ENCODE data around the gene KRTAP12-1. TPM values are rescaled to one million over a fixed set of nuclear protein-coding genes. Genes with fewer than 3 reads are reported as not detected.
A peak's percentile ranks its signal among the peaks of the same experiment; 100 is the strongest.

KRTAP12-1 gene
- total and polyA plus RNA-seq, 5 donors from 2014 or later = not detected

GRCh38 chr21:44726826-44727225 is 44.9 kb upstream of the KRTAP12-1 start:
- no peaks in the 10 kb centered on the region for H3K36me3 ChIP-seq (ENCODE audit: control insufficient read depth, insufficient read depth, low read length)
- H3K4me1 ChIP-seq (ENCODE audit: control insufficient read depth, insufficient read depth, low read length, poor library complexity, severe bottlenecking) = peaks cover 13% of the 10 kb centered on the region
- ATAC-seq (ENCODE audit: low read depth in 2 of 2) = no peak
- H3K9me3 ChIP-seq (ENCODE audit: control insufficient read depth in 2 of 2, low read length in 2 of 2) = no peaks in the 10 kb centered on the region
- no peak overlapping the region for H3K4me3 Mint-ChIP-seq
- peaks cover 0 to 2% (median 0%) of the 10 kb centered on the region in 7 donors for H3K9me3 Mint-ChIP-seq
- no peak overlapping the region for H3K27ac Mint-ChIP-seq
- peaks cover 0 to 13% (median 7%) of the 10 kb centered on the region in 4 donors for H3K4me1 Mint-ChIP-seq
- peaks cover 4% of the 10 kb centered on the region for H3K27me3 ChIP-seq (ENCODE audit: control insufficient read depth, insufficient read depth, low read length)
- no peaks in the 10 kb centered on the region for H3K36me3 Mint-ChIP-seq
- no peak overlapping the region for H3K4me3 ChIP-seq (ENCODE audit: low read depth, low read length)
- no peak overlapping the region for H3K27ac ChIP-seq (ENCODE audit: insufficient read depth, low read length, poor library complexity, severe bottlenecking)
- peaks cover 43% of the 10 kb centered on the region for H3K27me3 Mint-ChIP-seq
- DNase-seq = no peak

- Histone ChIP-seq H3K9me3 (ENCODE audit: control insufficient read depth in 2 of 2, low read length in 2 of 2) (no peaks in the 10 kb centered on the region), H3K4me3 (ENCODE audit: low read depth, low read length) (no peak overlapping the region), H3K27ac (ENCODE audit: insufficient read depth, low read length, poor library complexity, severe bottlenecking) (no peak overlapping the region), H3K4me1 (ENCODE audit: control insufficient read depth, insufficient read depth, low read length, poor library complexity, severe bottlenecking) (peaks cover 13% of the 10 kb centered on the region), H3K36me3 (ENCODE audit: control insufficient read depth, insufficient read depth, low read length) (no peaks in the 10 kb centered on the region), H3K27me3 (ENCODE audit: control insufficient read depth, insufficient read depth, low read length) (peaks cover 12% of the 10 kb centered on the region)
- H3K4me3 Mint-ChIP-seq = no peak overlapping the region
- no peak overlapping the region for H3K27ac Mint-ChIP-seq
- H3K36me3 Mint-ChIP-seq = no peaks in the 10 kb centered on the region
- peaks cover 0 to 13% (median 7%) of the 10 kb centered on the region in 4 donors for H3K4me1 Mint-ChIP-seq
- ATAC-seq (ENCODE audit: low read depth in 2 of 2) (no peak), DNase-seq (no peak)
- peaks cover 55% of the 10 kb centered on the region for H3K27me3 Mint-ChIP-seq
- peaks cover 0 to 2% (median 0%) of the 10 kb centered on the region in 7 donors for H3K9me3 Mint-ChIP-seq
Measured at GRCh38 chr21:44724926-44725325, 43.0 kb upstream of the KRTAP12-1 start.

GRCh38 chr21:44724196-44724595 is 42.2 kb upstream of the KRTAP12-1 start:
- no peak overlapping the region for H3K27ac Mint-ChIP-seq
- peak overlapping the region in 1 of 4 donors; percentile 48 for H3K4me3 Mint-ChIP-seq

DNA sequence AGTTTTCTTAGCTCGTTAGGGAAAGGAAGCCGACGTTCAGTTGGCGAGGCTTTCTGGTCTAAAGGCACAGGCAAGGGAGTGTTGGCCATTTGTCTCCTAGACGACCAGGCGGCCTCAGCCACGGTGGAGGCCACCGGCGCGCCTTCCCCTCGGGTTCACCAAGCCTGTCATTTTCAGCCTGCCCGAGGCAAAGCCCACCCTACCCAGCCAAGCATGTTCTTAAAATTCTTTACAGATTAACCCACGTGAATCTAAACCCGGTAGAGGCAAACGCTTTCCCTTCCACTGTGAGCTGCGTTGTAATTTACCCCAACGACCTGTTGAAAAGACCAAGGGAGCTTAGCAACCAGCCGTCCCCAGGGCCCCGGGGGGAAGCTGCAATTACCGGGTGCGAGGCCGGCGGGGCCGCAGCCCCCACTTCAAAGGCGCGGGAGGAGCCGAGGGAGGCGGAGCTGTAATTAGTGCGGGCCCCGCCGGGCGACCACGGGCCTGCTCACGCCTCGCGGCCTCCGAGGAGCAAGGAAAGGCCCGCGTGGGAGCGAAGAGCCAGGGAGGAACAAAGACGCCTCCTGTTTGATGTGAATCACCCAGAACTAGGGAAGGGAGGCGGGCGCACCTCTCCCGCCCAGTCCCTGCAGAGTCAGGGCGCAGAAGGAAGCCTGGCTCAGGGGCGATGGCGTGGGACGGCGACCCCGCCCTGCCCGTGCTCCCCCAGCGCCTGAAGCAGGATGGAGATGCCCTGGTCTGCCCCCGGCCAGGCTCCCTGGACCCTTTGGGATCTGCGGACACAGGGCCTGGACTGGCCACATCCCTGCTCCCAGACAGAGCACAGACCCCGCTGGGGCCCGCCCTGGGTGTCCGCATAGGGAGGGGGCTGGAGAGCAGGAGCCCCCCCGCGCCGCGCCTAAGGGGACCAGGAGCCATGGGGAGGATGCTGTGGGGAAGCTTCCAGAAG is 41.5 kb upstream of the KRTAP12-1 start:
- no peaks in the 10 kb centered on the region for H3K36me3 ChIP-seq (ENCODE audit: control insufficient read depth, insufficient read depth, low read length)
- peak overlapping the region in 3 of 4 donors; percentile 2 to 76 (median 70) for H3K4me3 Mint-ChIP-seq
- H3K27ac ChIP-seq (ENCODE audit: insufficient read depth, low read length, poor library complexity, severe bottlenecking) = no peak overlapping the region
- H3K36me3 Mint-ChIP-seq = no peaks in the 10 kb centered on the region
- peaks cover 20% of the 10 kb centered on the region for H3K27me3 ChIP-seq (ENCODE audit: control insufficient read depth, insufficient read depth, low read length)
- ATAC-seq (ENCODE audit: low read depth in 2 of 2) (no peak), DNase-seq (peak in 1 of 3 donors; percentile 10)
- H3K4me1 Mint-ChIP-seq = peaks cover 0 to 13% (median 7%) of the 10 kb centered on the region in 4 donors
- peaks cover 0 to 2% (median 0%) of the 10 kb centered on the region in 7 donors for H3K9me3 Mint-ChIP-seq
- H3K4me3 ChIP-seq (ENCODE audit: low read depth, low read length) = no peak overlapping the region
- peaks cover 61% of the 10 kb centered on the region for H3K27me3 Mint-ChIP-seq
- peak overlapping the region in 1 of 3 donors; percentile 26 for H3K27ac Mint-ChIP-seq
- peaks cover 13% of the 10 kb centered on the region for H3K4me1 ChIP-seq (ENCODE audit: control insufficient read depth, insufficient read depth, low read length, poor library complexity, severe bottlenecking)
- no peaks in the 10 kb centered on the region for H3K9me3 ChIP-seq (ENCODE audit: control insufficient read depth in 2 of 2, low read length in 2 of 2)

More at GRCh38 chr21:44724196-44724595, 42.2 kb upstream of the KRTAP12-1 start:
- Mint-ChIP-seq H3K4me1 (peaks cover 0 to 13% (median 7%) of the 10 kb centered on the region in 4 donors), H3K36me3 (no peaks in the 10 kb centered on the region), H3K9me3 (peaks cover 0 to 2% (median 0%) of the 10 kb centered on the region in 7 donors), H3K27me3 (peaks cover 57% of the 10 kb centered on the region)
- Histone ChIP-seq H3K4me1 (ENCODE audit: control insufficient read depth, insufficient read depth, low read length, poor library complexity, severe bottlenecking) (peaks cover 13% of the 10 kb centered on the region), H3K4me3 (ENCODE audit: low read depth, low read length) (no peak overlapping the region), H3K27ac (ENCODE audit: insufficient read depth, low read length, poor library complexity, severe bottlenecking) (no peak overlapping the region), H3K36me3 (ENCODE audit: control insufficient read depth, insufficient read depth, low read length) (no peaks in the 10 kb centered on the region), H3K27me3 (ENCODE audit: control insufficient read depth, insufficient read depth, low read length) (peaks cover 13% of the 10 kb centered on the region), H3K9me3 (ENCODE audit: control insufficient read depth in 2 of 2, low read length in 2 of 2) (no peaks in the 10 kb centered on the region)
- DNase-seq = no peak
- ATAC-seq (ENCODE audit: low read depth in 2 of 2) = no peak

GRCh38 chr21:44722731-44723130 is 40.8 kb upstream of the KRTAP12-1 start:
- H3K4me3 ChIP-seq (ENCODE audit: low read depth, low read length) = no peak overlapping the region
- no peak for ATAC-seq (ENCODE audit: low read depth in 2 of 2)
- H3K27ac ChIP-seq (ENCODE audit: insufficient read depth, low read length, poor library complexity, severe bottlenecking) = no peak overlapping the region
- H3K9me3 ChIP-seq (ENCODE audit: control insufficient read depth in 2 of 2, low read length in 2 of 2) = no peaks in the 10 kb centered on the region
- H3K4me1 ChIP-seq (ENCODE audit: control insufficient read depth, insufficient read depth, low read length, poor library complexity, severe bottlenecking) = peaks cover 13% of the 10 kb centered on the region
- Mint-ChIP-seq H3K27me3 (peaks cover 68% of the 10 kb centered on the region), H3K27ac (peak overlapping the region in 2 of 3 donors; percentile 26 to 52), H3K4me3 (peak overlapping the region in 2 of 4 donors; percentile 2 to 51), H3K4me1 (peaks cover 0 to 13% (median 7%) of the 10 kb centered on the region in 4 donors), H3K36me3 (no peaks in the 10 kb centered on the region), H3K9me3 (peaks cover 0 to 2% (median 0%) of the 10 kb centered on the region in 7 donors)
- no peaks in the 10 kb centered on the region for H3K36me3 ChIP-seq (ENCODE audit: control insufficient read depth, insufficient read depth, low read length)
- DNase-seq = no peak
- peaks cover 22% of the 10 kb centered on the region for H3K27me3 ChIP-seq (ENCODE audit: control insufficient read depth, insufficient read depth, low read length)

DNA sequence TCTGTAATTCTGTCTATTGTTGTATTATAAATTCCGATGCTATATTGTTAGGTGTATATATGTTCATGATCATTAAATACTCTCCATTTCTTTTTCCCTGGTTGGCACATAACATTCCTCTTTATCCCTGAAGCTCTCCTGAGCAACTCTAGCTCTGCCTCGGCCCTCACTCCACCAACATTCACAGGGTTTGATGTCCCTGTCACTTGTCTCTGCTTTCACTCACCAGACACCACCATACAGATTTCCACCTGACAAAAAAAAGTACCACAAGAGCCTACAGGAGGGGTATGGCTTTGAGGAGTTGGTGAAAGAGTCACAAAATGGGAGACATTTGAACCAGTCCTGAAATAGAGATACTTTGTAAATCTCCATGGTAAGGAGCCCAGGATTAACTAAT is 38.2 kb upstream of the KRTAP12-1 start:
- Histone ChIP-seq H3K4me1 (ENCODE audit: control insufficient read depth, insufficient read depth, low read length, poor library complexity, severe bottlenecking) (peaks cover 13% of the 10 kb centered on the region), H3K36me3 (ENCODE audit: control insufficient read depth, insufficient read depth, low read length) (no peaks in the 10 kb centered on the region), H3K27ac (ENCODE audit: insufficient read depth, low read length, poor library complexity, severe bottlenecking) (no peak overlapping the region), H3K4me3 (ENCODE audit: low read depth, low read length) (no peak overlapping the region), H3K9me3 (ENCODE audit: control insufficient read depth in 2 of 2, low read length in 2 of 2) (no peaks in the 10 kb centered on the region), H3K27me3 (ENCODE audit: control insufficient read depth, insufficient read depth, low read length) (peaks cover 24% of the 10 kb centered on the region)
- H3K27me3 Mint-ChIP-seq = peaks cover 82% of the 10 kb centered on the region
- ATAC-seq (ENCODE audit: low read depth in 2 of 2) (no peak), DNase-seq (no peak)
- H3K4me3 Mint-ChIP-seq = no peak overlapping the region
- no peaks in the 10 kb centered on the region for H3K36me3 Mint-ChIP-seq
- peaks cover 0 to 13% (median 11%) of the 10 kb centered on the region in 4 donors for H3K4me1 Mint-ChIP-seq
- H3K27ac Mint-ChIP-seq = no peak overlapping the region
- H3K9me3 Mint-ChIP-seq = peaks cover 0 to 6% (median 2%) of the 10 kb centered on the region in 7 donors

DNA sequence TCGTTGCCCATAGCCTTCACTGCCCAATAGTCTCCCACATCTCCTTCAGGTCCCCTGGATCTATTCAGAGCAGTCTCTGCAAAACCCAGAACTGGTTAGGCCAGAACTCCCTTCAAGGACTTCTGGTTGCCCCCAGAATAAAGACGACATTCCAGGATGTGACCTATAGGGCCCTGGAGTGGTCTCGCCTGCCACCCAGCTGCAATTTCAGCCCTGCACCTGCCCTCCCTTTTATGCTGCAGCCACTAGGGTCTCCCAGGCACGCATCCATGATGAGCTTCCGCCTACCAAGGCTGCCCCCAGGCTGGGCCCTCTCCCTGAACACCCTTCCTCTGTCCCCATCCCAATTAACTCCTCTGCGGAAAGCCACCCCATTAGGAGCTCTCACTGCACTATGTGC is 36.6 kb upstream of the KRTAP12-1 start:
- no peak overlapping the region for H3K27ac ChIP-seq (ENCODE audit: insufficient read depth, low read length, poor library complexity, severe bottlenecking)
- peaks cover 0 to 6% (median 1%) of the 10 kb centered on the region in 7 donors for H3K9me3 Mint-ChIP-seq
- peaks cover 0 to 16% (median 12%) of the 10 kb centered on the region in 4 donors for H3K4me1 Mint-ChIP-seq
- peaks cover 7% of the 10 kb centered on the region for H3K4me1 ChIP-seq (ENCODE audit: control insufficient read depth, insufficient read depth, low read length, poor library complexity, severe bottlenecking)
- H3K27me3 ChIP-seq (ENCODE audit: control insufficient read depth, insufficient read depth, low read length) = peaks cover 27% of the 10 kb centered on the region
- DNase-seq = no peak
- no peak overlapping the region for H3K27ac Mint-ChIP-seq
- peak overlapping the region in 1 of 4 donors; percentile 16 for H3K4me3 Mint-ChIP-seq
- H3K27me3 Mint-ChIP-seq = peaks cover 86% of the 10 kb centered on the region
- no peaks in the 10 kb centered on the region for H3K36me3 ChIP-seq (ENCODE audit: control insufficient read depth, insufficient read depth, low read length)
- no peaks in the 10 kb centered on the region for H3K9me3 ChIP-seq (ENCODE audit: control insufficient read depth in 2 of 2, low read length in 2 of 2)
- no peak for ATAC-seq (ENCODE audit: low read depth in 2 of 2)
- H3K36me3 Mint-ChIP-seq = no peaks in the 10 kb centered on the region
- H3K4me3 ChIP-seq (ENCODE audit: low read depth, low read length) = no peak overlapping the region

Measured in CD4-positive, CD25-positive, alpha-beta regulatory T cell (primary cell).